Mammary epithelial cell (primary cell): Measurements from ENCODE around the gene MYBBP1A.

ENCODE experiments used
- CTCF ChIP-seq, 2 donors: IDR thresholded peaks in 1 of 2; conservative IDR thresholded peaks in 1 of 2; 2 replicates each; pipeline ENCODE4 v1.5.1; 2011 to 2012; ENCODE audit warnings: inconsistent platforms in 2 of 2, low read length in 2 of 2, mild to moderate bottlenecking in 2 of 2, control low read depth in 1 of 2, low read depth in 1 of 2; ENCODE audit not compliant: insufficient read depth in 1 of 2; ENCODE audit errors: extremely low read depth in 1 of 2
- EZH2 ChIP-seq: IDR thresholded peaks from 2 replicates; pipeline ENCODE4 v1.6.1; 2012; ENCODE audit warnings: low read length, inconsistent platforms, borderline replicate concordance

GRCh38 chr17:4559966-4560365, 4.8 kb upstream of the MYBBP1A start:
- no peak for TF ChIP-seq CTCF (conservative IDR thresholded peaks at IDR 0.05 in 1 of 2, IDR thresholded peaks at IDR 0.05 in 1 of 2; ENCODE audit: extremely low read depth in 1 of 2, insufficient read depth in 1 of 2, low read depth in 1 of 2, low read length in 2 of 2)
- no peak for TF ChIP-seq EZH2
